ENCODE measurements around the gene OPCML. TPM values are rescaled to one million over a fixed set of nuclear protein-coding genes. Genes with fewer than 3 reads are reported as not detected.
A peak's percentile ranks its signal among the peaks of the same experiment; 100 is the strongest.

The OPCML gene
- total RNA-seq, 2 donors from 2014 or later, result not detected

GRCh38 chr11:132519241-132519815 lies 1013.0 kb downstream of the OPCML start:
- H3K4me3 Mint-ChIP-seq, result no peak overlapping the region
- no peaks in the 10 kb centered on the region for H3K36me3 Mint-ChIP-seq
- ATAC-seq (no peak), DNase-seq (ENCODE audit: low spot score) (no peak)
- no peak overlapping the region for H3K27ac Mint-ChIP-seq
- no peaks in the 10 kb centered on the region for H3K27me3 Mint-ChIP-seq
- no peaks in the 10 kb centered on the region for H3K4me1 Mint-ChIP-seq (ENCODE audit: low read depth in 2 of 2)
- peaks cover 4% of the 10 kb centered on the region for H3K9me3 Mint-ChIP-seq

GRCh38 chr11:132504501-132505041 lies 1027.7 kb downstream of the OPCML start:
- ATAC-seq, result no peak
- Mint-ChIP-seq H3K27ac (no peak overlapping the region), H3K36me3 (peaks cover 10% of the 10 kb centered on the region), H3K4me3 (no peak overlapping the region), H3K4me1 (ENCODE audit: low read depth in 2 of 2) (no peaks in the 10 kb centered on the region), H3K27me3 (no peaks in the 10 kb centered on the region), H3K9me3 (peaks cover 24% of the 10 kb centered on the region)
- DNase-seq (ENCODE audit: low spot score), result no peak

GRCh38 chr11:132501356-132501755 lies 1030.9 kb downstream of the OPCML start:
- Mint-ChIP-seq H3K27ac (no peak overlapping the region), H3K9me3 (peaks cover 17% of the 10 kb centered on the region), H3K4me3 (no peak overlapping the region), H3K4me1 (ENCODE audit: low read depth in 2 of 2) (no peaks in the 10 kb centered on the region), H3K27me3 (no peaks in the 10 kb centered on the region), H3K36me3 (peaks cover 9% of the 10 kb centered on the region)
- no peak for ATAC-seq
- DNase-seq (ENCODE audit: low spot score), result no peak

GRCh38 chr11:132499661-132500060 lies 1032.6 kb downstream of the OPCML start:
- Mint-ChIP-seq H3K4me1 (ENCODE audit: low read depth in 2 of 2) (no peaks in the 10 kb centered on the region), H3K4me3 (no peak overlapping the region), H3K9me3 (peaks cover 10% of the 10 kb centered on the region), H3K27ac (no peak overlapping the region), H3K27me3 (no peaks in the 10 kb centered on the region), H3K36me3 (no peaks in the 10 kb centered on the region)
- DNase-seq (ENCODE audit: low spot score) (no peak), ATAC-seq (peak in 1 of 2 donors; percentile 17)

- ATAC-seq (no peak), DNase-seq (ENCODE audit: low spot score) (no peak)
- Mint-ChIP-seq H3K4me3 (no peak overlapping the region), H3K27ac (no peak overlapping the region), H3K36me3 (no peaks in the 10 kb centered on the region), H3K9me3 (peaks cover 16% of the 10 kb centered on the region), H3K4me1 (ENCODE audit: low read depth in 2 of 2) (no peaks in the 10 kb centered on the region), H3K27me3 (no peaks in the 10 kb centered on the region)
Observed at GRCh38 chr11:132496341-132496740, 1036.0 kb downstream of the OPCML start.

- peaks cover 6% of the 10 kb centered on the region for H3K36me3 Mint-ChIP-seq
- peaks cover 20% of the 10 kb centered on the region for H3K9me3 Mint-ChIP-seq
- ATAC-seq, result no peak
- H3K27ac Mint-ChIP-seq, result no peak overlapping the region
- H3K4me1 Mint-ChIP-seq (ENCODE audit: low read depth in 2 of 2), result no peaks in the 10 kb centered on the region
- no peak for DNase-seq (ENCODE audit: low spot score)
- H3K27me3 Mint-ChIP-seq, result no peaks in the 10 kb centered on the region
- no peak overlapping the region for H3K4me3 Mint-ChIP-seq
Observed at GRCh38 chr11:132493801-132494200, 1038.5 kb downstream of the OPCML start.

GRCh38 chr11:132490978-132491377 lies 1041.3 kb downstream of the OPCML start:
- Mint-ChIP-seq H3K27me3 (no peaks in the 10 kb centered on the region), H3K4me1 (ENCODE audit: low read depth in 2 of 2) (no peaks in the 10 kb centered on the region), H3K36me3 (peaks cover 9% of the 10 kb centered on the region), H3K27ac (no peak overlapping the region), H3K9me3 (peaks cover 25% of the 10 kb centered on the region), H3K4me3 (no peak overlapping the region)
- ATAC-seq (no peak), DNase-seq (ENCODE audit: low spot score) (no peak)

GRCh38 chr11:132486060-132486459 lies 1046.2 kb downstream of the OPCML start:
- Mint-ChIP-seq H3K4me1 (ENCODE audit: low read depth in 2 of 2) (no peaks in the 10 kb centered on the region), H3K27me3 (no peaks in the 10 kb centered on the region), H3K36me3 (peaks cover 7% of the 10 kb centered on the region), H3K4me3 (no peak overlapping the region), H3K9me3 (peaks cover 8% of the 10 kb centered on the region), H3K27ac (no peak overlapping the region)
- ATAC-seq (no peak), DNase-seq (ENCODE audit: low spot score) (no peak)

- ATAC-seq, result no peak
- peaks cover 9% of the 10 kb centered on the region for H3K9me3 Mint-ChIP-seq
- DNase-seq (ENCODE audit: low spot score), result no peak
- H3K36me3 Mint-ChIP-seq, result no peaks in the 10 kb centered on the region
- H3K4me1 Mint-ChIP-seq (ENCODE audit: low read depth in 2 of 2), result no peaks in the 10 kb centered on the region
- no peak overlapping the region for H3K4me3 Mint-ChIP-seq
- H3K27me3 Mint-ChIP-seq, result no peaks in the 10 kb centered on the region
- H3K27ac Mint-ChIP-seq, result no peak overlapping the region
Observed at GRCh38 chr11:132475026-132475425, 1057.3 kb downstream of the OPCML start.

GRCh38 chr11:132472411-132473172 lies 1059.7 kb downstream of the OPCML start:
- H3K27ac Mint-ChIP-seq, result no peak overlapping the region
- H3K4me3 Mint-ChIP-seq, result no peak overlapping the region
- peaks cover 4% of the 10 kb centered on the region for H3K9me3 Mint-ChIP-seq
- ATAC-seq (no peak), DNase-seq (ENCODE audit: low spot score) (no peak)
- no peaks in the 10 kb centered on the region for H3K36me3 Mint-ChIP-seq
- no peaks in the 10 kb centered on the region for H3K27me3 Mint-ChIP-seq
- no peaks in the 10 kb centered on the region for H3K4me1 Mint-ChIP-seq (ENCODE audit: low read depth in 2 of 2)

- Mint-ChIP-seq H3K27me3 (no peaks in the 10 kb centered on the region), H3K36me3 (no peaks in the 10 kb centered on the region), H3K4me3 (no peak overlapping the region), H3K9me3 (no peaks in the 10 kb centered on the region), H3K27ac (no peak overlapping the region), H3K4me1 (ENCODE audit: low read depth in 2 of 2) (no peaks in the 10 kb centered on the region)
- no peak for ATAC-seq
- no peak for DNase-seq (ENCODE audit: low spot score)
Observed at GRCh38 chr11:132471466-132471865, 1060.8 kb downstream of the OPCML start.

GRCh38 chr11:132466983-132467382 lies 1065.3 kb downstream of the OPCML start:
- no peak for ATAC-seq
- Mint-ChIP-seq H3K4me1 (ENCODE audit: low read depth in 2 of 2) (no peaks in the 10 kb centered on the region), H3K27ac (no peak overlapping the region), H3K27me3 (no peaks in the 10 kb centered on the region), H3K9me3 (no peaks in the 10 kb centered on the region), H3K4me3 (no peak overlapping the region), H3K36me3 (no peaks in the 10 kb centered on the region)
- no peak for DNase-seq (ENCODE audit: low spot score)

- no peaks in the 10 kb centered on the region for H3K27me3 Mint-ChIP-seq
- no peak for DNase-seq (ENCODE audit: low spot score)
Observed at GRCh38 chr11:132464939-132465338, 1067.4 kb downstream of the OPCML start.

GRCh38 chr11:132464003-132464342 lies 1068.3 kb downstream of the OPCML start:
- Mint-ChIP-seq H3K4me1 (ENCODE audit: low read depth in 2 of 2) (no peaks in the 10 kb centered on the region), H3K4me3 (no peak overlapping the region), H3K9me3 (peaks cover 5% of the 10 kb centered on the region), H3K27me3 (no peaks in the 10 kb centered on the region), H3K27ac (no peak overlapping the region), H3K36me3 (no peaks in the 10 kb centered on the region)
- no peak for DNase-seq (ENCODE audit: low spot score)
- no peak for ATAC-seq

More at GRCh38 chr11:132464939-132465338, 1067.4 kb downstream of the OPCML start:
- no peaks in the 10 kb centered on the region for H3K4me1 Mint-ChIP-seq (ENCODE audit: low read depth in 2 of 2)
- peaks cover 5% of the 10 kb centered on the region for H3K9me3 Mint-ChIP-seq
- H3K36me3 Mint-ChIP-seq, result no peaks in the 10 kb centered on the region
- ATAC-seq, result no peak
- no peak overlapping the region for H3K4me3 Mint-ChIP-seq
- H3K27ac Mint-ChIP-seq, result no peak overlapping the region
